MCF 10A (cell line): ENCODE data around the gene MUC4. TPM values are rescaled to one million over a fixed set of nuclear protein-coding genes. Genes with fewer than 3 reads are reported as not detected.
"Not testable (repeated sequence)": the region's sequence is repeated elsewhere in the genome, so short reads cannot be mapped to it uniquely, and the experiment has no call there.

Source experiments
- BruUV-seq: library from RNA; stranded (reverse); fragments of 400-500 nt; replicated peaks from 2 replicates; lab custom pipeline; 2021; lab: Mats Ljungman, UMichigan
- CTCF ChIA-PET: fragments of 300-600 bp; sonication (Branson Sonifier 250); formaldehyde crosslinking; extraction: SDS; loops from one replicate; lab custom pipeline; 2021; ENCODE audit warnings: antibody characterized with exemption, inconsistent platforms; lab: Yijun Ruan, JAX
- POLR2A ChIA-PET: fragments of 300-600, 350-650 bp; sonication (Branson Sonifier 250); formaldehyde crosslinking; extraction: SDS; loops from one replicate; lab custom pipeline; 2020; ENCODE audit warnings: antibody characterized with exemption, inconsistent platforms; lab: Yijun Ruan, JAX
- DNase-seq: peaks from one replicate; pipeline ENCODE4 v3.0.0-alpha.2; 2018; ENCODE audit not compliant: unreplicated experiment
- H3K27ac Mint-ChIP-seq: one replicate; pipeline ENCODE4 v1.8.0; 2022; ENCODE audit warnings: mild to moderate bottlenecking, low read depth, mixed read lengths; ENCODE audit not compliant: unreplicated experiment
- H3K27me3 Mint-ChIP-seq: one replicate; pipeline ENCODE4 v1.8.0; 2022; ENCODE audit warnings: mixed read lengths; ENCODE audit not compliant: insufficient read depth, unreplicated experiment
- H3K36me3 Mint-ChIP-seq: one replicate; pipeline ENCODE4 v1.8.0; 2022; ENCODE audit warnings: mild to moderate bottlenecking, moderate library complexity, mixed read lengths; ENCODE audit not compliant: insufficient read depth, unreplicated experiment
- H3K4me1 Mint-ChIP-seq: one replicate; pipeline ENCODE4 v1.8.0; 2022; ENCODE audit warnings: mixed read lengths; ENCODE audit not compliant: insufficient read depth, unreplicated experiment
- H3K4me3 Mint-ChIP-seq: one replicate; pipeline ENCODE4 v1.8.0; 2022; ENCODE audit warnings: mild to moderate bottlenecking, moderate library complexity, mixed read lengths; ENCODE audit not compliant: unreplicated experiment
- H3K9me3 Mint-ChIP-seq: one replicate; pipeline ENCODE4 v1.8.0; 2022; ENCODE audit warnings: mixed read lengths; ENCODE audit not compliant: unreplicated experiment
- CTCF ChIP-seq: fragments of 200-600 bp; IDR thresholded peaks from one replicate; pipeline ENCODE4 v1.8.0; 2022; ENCODE audit warnings: antibody characterized with exemption, mild to moderate bottlenecking; ENCODE audit not compliant: unreplicated experiment
- intact Hi-C: fragments of 100-400 bp; cut with micrococcal nuclease; formaldehyde crosslinking; loops from 2 replicates; pipeline ENCODE4 v1.14.1; 2022
- total RNA-seq: library from RNA; stranded (reverse); gene quantifications from 2 replicates; pipeline ENCODE4 v1.2.3, GENCODE V29; 2022

MUC4 gene
- total RNA-seq, 1 experiment from 2014 or later, result not detected

GRCh38 chr3:195774917-195775316 is 36.8 kb downstream of the MUC4 start:
- no TSS peak for BruUV-seq
- ChIA-PET POLR2A (no interaction called here), CTCF (no interaction called here)
- peak; percentile 8 for TF ChIP-seq CTCF
- Mint-ChIP-seq H3K27me3 (no peaks in the 10 kb centered on the region), H3K9me3 (peaks cover 31% of the 10 kb centered on the region), H3K4me3 (no peak overlapping the region), H3K4me1 (no peaks in the 10 kb centered on the region), H3K27ac (no peak overlapping the region), H3K36me3 (no peaks in the 10 kb centered on the region)
- DNase-seq, result peak; percentile 33
- intact Hi-C loops, result no loop called here

GRCh38 chr3:195773956-195774537 is 37.7 kb downstream of the MUC4 start:
- peaks cover 23% of the 10 kb centered on the region for H3K9me3 Mint-ChIP-seq
- H3K36me3 Mint-ChIP-seq, result no peaks in the 10 kb centered on the region
- intact Hi-C loops, result no loop called here
- H3K27ac Mint-ChIP-seq, result no peak overlapping the region
- no peak for DNase-seq
- CTCF ChIA-PET, result no interaction called here
- no peaks in the 10 kb centered on the region for H3K4me1 Mint-ChIP-seq
- H3K4me3 Mint-ChIP-seq, result no peak overlapping the region
- no TSS peak for BruUV-seq
- no peak for TF ChIP-seq CTCF
- POLR2A ChIA-PET, result no interaction called here
- H3K27me3 Mint-ChIP-seq, result no peaks in the 10 kb centered on the region

GRCh38 chr3:195771646-195772300 is 40.0 kb downstream of the MUC4 start:
- no TSS peak for BruUV-seq
- Mint-ChIP-seq H3K9me3 (peaks cover 16% of the 10 kb centered on the region), H3K4me1 (no peaks in the 10 kb centered on the region)

GRCh38 chr3:195770841-195771645 is 40.7 kb downstream of the MUC4 start:
- H3K4me3 Mint-ChIP-seq, POLR2A ChIA-PET, H3K27ac Mint-ChIP-seq, DNase-seq, H3K4me1 Mint-ChIP-seq, H3K27me3 Mint-ChIP-seq, CTCF ChIA-PET, BruUV-seq, intact Hi-C loops, H3K36me3 Mint-ChIP-seq: not testable (repeated sequence)
- H3K9me3 Mint-ChIP-seq, result peaks cover 16% of the 10 kb centered on the region

More at GRCh38 chr3:195771646-195772300, 40.0 kb downstream of the MUC4 start:
- no peak for DNase-seq
- ChIA-PET POLR2A (no interaction called here), CTCF (interaction anchor here (0.7 kb wide), 1 partner anchor 1047 kb away, joined by 3 read pairs; no protein-coding TSS in a partner anchor)
- intact Hi-C loops, result no loop called here
- TF ChIP-seq CTCF, result no peak
- no peak overlapping the region for H3K4me3 Mint-ChIP-seq
- no peaks in the 10 kb centered on the region for H3K27me3 Mint-ChIP-seq
- no peaks in the 10 kb centered on the region for H3K36me3 Mint-ChIP-seq
- no peak overlapping the region for H3K27ac Mint-ChIP-seq
